ENCODE data around the gene WDR90. TPM values are rescaled to one million over a fixed set of nuclear protein-coding genes. Genes with fewer than 3 reads are reported as not detected.

WDR90 gene
- total and polyA plus RNA-seq, 12 donors = 3.0 to 162 (median 26.9) TPM

- Histone ChIP-seq H3K27me3 (peaks cover 3% of the 10 kb centered on the region), H3K27ac (peak overlapping the region in 2 of 5 donors; percentile 56 to 62), H3K9me3 (replicated peaks in 1 of 3) (no peaks in the 10 kb centered on the region), H3K4me1 (replicated peaks in 1 of 2) (peaks cover 23 to 34% of the 10 kb centered on the region in 2 donors), H3K4me3 (peak overlapping the region in 2 of 4 donors; percentile 37 to 76), H3K36me3 (replicated peaks in 1 of 2) (no peaks in the 10 kb centered on the region)
- 15 to 30% (median 20%) methylated on average over 7 to 12 of the region's 12 CpGs for WGBS, 4 donors
- intact Hi-C loops (cut with DNase I) = loop anchor here in 1 of 2 donors (10.0 kb wide), 1 partner anchor 339 kb away; no protein-coding TSS in a partner anchor
- peak; percentile 78 to 92 (median 84) for DNase-seq
- TF ChIP-seq POLR2A (IDR thresholded peaks at IDR 0.05) (no peak), CTCF (IDR thresholded peaks at IDR 0.05) (no peak)
These were observed 67.0 kb downstream of the WDR90 start for GRCh38 chr16:716200-716568.

- DNase-seq = no peak
- intact Hi-C loops (cut with DNase I) = loop anchor here in 1 of 2 donors (10.0 kb wide), 1 partner anchor 338 kb away; no protein-coding TSS in a partner anchor
- H3K4me1 ChIP-seq (replicated peaks in 1 of 2) = peaks cover 28 to 38% of the 10 kb centered on the region in 2 donors
- H3K27me3 ChIP-seq = no peaks in the 10 kb centered on the region
- TF ChIP-seq POLR2A (IDR thresholded peaks at IDR 0.05) (no peak), CTCF (IDR thresholded peaks at IDR 0.05) (no peak)
- H3K4me3 ChIP-seq = no peak overlapping the region
- H3K9me3 ChIP-seq (replicated peaks in 1 of 3) = no peaks in the 10 kb centered on the region
- H3K36me3 ChIP-seq (replicated peaks in 1 of 2) = no peaks in the 10 kb centered on the region
- peak overlapping the region in 1 of 5 donors; percentile 56 for H3K27ac ChIP-seq
- WGBS, 4 donors = 76 to 93% (median 86%) methylated on average over 9 to 29 of the region's 29 CpGs
These were observed 67.7 kb downstream of the WDR90 start for GRCh38 chr16:716768-717325.

Other genes with a start within 250 kb of the WDR90 start
- gene DECR2, start 247.5 kb upstream of the WDR90 start, total RNA-seq = 10 to 100 TPM; 15.8 to 65.5 (median 36.1) TPM
- 100 to 1,000 TPM in 2 of 3 donors, 1 to 10 TPM in 1; 5.9 to 143 (median 105) TPM for gene DECR2, start 247.5 kb upstream of the WDR90 start, polyA plus RNA-seq
- 10 to 100 TPM; 15.6 to 53.0 (median 40.1) TPM for gene RAB11FIP3, start 223.7 kb upstream of the WDR90 start, total RNA-seq
- 10 to 100 TPM; 12.7 to 63.4 (median 44.2) TPM for gene RAB11FIP3, start 223.7 kb upstream of the WDR90 start, polyA plus RNA-seq
- gene CAPN15, start 121.7 kb upstream of the WDR90 start, total RNA-seq = 10 to 100 TPM; 12.4 to 45.8 (median 42.9) TPM
- 10 to 100 TPM in 2 of 3 donors, 1 to 10 TPM in 1; 2.3 to 91.8 (median 56.8) TPM for gene CAPN15, start 121.7 kb upstream of the WDR90 start, polyA plus RNA-seq
- gene PRR35, start 89.0 kb upstream of the WDR90 start, total RNA-seq = not detected
- not detected for gene PRR35, start 89.0 kb upstream of the WDR90 start, polyA plus RNA-seq
- 10 to 100 TPM in 5 of 9 donors, 1 to 10 TPM in 4; 1.6 to 22.3 (median 12.7) TPM for gene NHLRC4, start 82.4 kb upstream of the WDR90 start, total RNA-seq
- 1 to 10 TPM in 2 of 3 donors, under 1 TPM in 1; 0.57 to 7.2 (median 3.3) TPM for gene NHLRC4, start 82.4 kb upstream of the WDR90 start, polyA plus RNA-seq
- 100 to 1,000 TPM in 1 of 9 donors, 10 to 100 TPM in 8; 21.1 to 107 (median 78.5) TPM for gene PIGQ, start 79.4 kb upstream of the WDR90 start, total RNA-seq
- gene PIGQ, start 79.4 kb upstream of the WDR90 start, polyA plus RNA-seq = 100 to 1,000 TPM in 2 of 3 donors, 10 to 100 TPM in 1; 12.7 to 317 (median 111) TPM
- gene RAB40C, start 59.3 kb upstream of the WDR90 start, total RNA-seq = 10 to 100 TPM in 8 of 9 donors, 1 to 10 TPM in 1; 6.0 to 20.9 (median 15.8) TPM
- gene RAB40C, start 59.3 kb upstream of the WDR90 start, polyA plus RNA-seq = 10 to 100 TPM in 2 of 3 donors, 1 to 10 TPM in 1; 2.3 to 36.2 (median 19.1) TPM
- gene WFIKKN1, start 18.4 kb upstream of the WDR90 start, total RNA-seq = 1 to 10 TPM in 1 of 9 donors, under 1 TPM in 7, not detected in 1; 0.18 to 1.1 (median 0.36) TPM
- 1 to 10 TPM in 1 of 3 donors, under 1 TPM in 1, not detected in 1; 0.71 to 3.9 TPM for gene WFIKKN1, start 18.4 kb upstream of the WDR90 start, polyA plus RNA-seq
- 100 to 1,000 TPM in 5 of 9 donors, 10 to 100 TPM in 4; 71.8 to 351 (median 122) TPM for gene METTL26, start 13.1 kb upstream of the WDR90 start, total RNA-seq
- gene METTL26, start 13.1 kb upstream of the WDR90 start, polyA plus RNA-seq = 100 to 1,000 TPM in 2 of 3 donors, 10 to 100 TPM in 1; 40.4 to 403 (median 328) TPM
- gene MCRIP2, start 7.5 kb upstream of the WDR90 start, total RNA-seq = 100 to 1,000 TPM in 7 of 9 donors, 10 to 100 TPM in 2; 67.0 to 188 (median 149) TPM
- 100 to 1,000 TPM in 2 of 3 donors, 1 to 10 TPM in 1; 7.1 to 253 (median 241) TPM for gene MCRIP2, start 7.5 kb upstream of the WDR90 start, polyA plus RNA-seq
- gene RHOT2, start 18.8 kb downstream of the WDR90 start, total RNA-seq = 100 to 1,000 TPM in 2 of 9 donors, 10 to 100 TPM in 7; 34.7 to 177 (median 82.7) TPM
- gene RHOT2, start 18.8 kb downstream of the WDR90 start, polyA plus RNA-seq = 100 to 1,000 TPM in 2 of 3 donors, 10 to 100 TPM in 1; 37.9 to 462 (median 302) TPM
- 10 to 100 TPM in 1 of 9 donors, 1 to 10 TPM in 8; 1.1 to 11.5 (median 3.7) TPM for gene RHBDL1, start 26.3 kb downstream of the WDR90 start, total RNA-seq
- 10 to 100 TPM in 2 of 3 donors, under 1 TPM in 1; 0.13 to 21.1 (median 12.2) TPM for gene RHBDL1, start 26.3 kb downstream of the WDR90 start, polyA plus RNA-seq
- gene STUB1, start 31.0 kb downstream of the WDR90 start, total RNA-seq = 100 to 1,000 TPM; 160 to 339 (median 210) TPM
- 100 to 1,000 TPM; 121 to 199 (median 177) TPM for gene STUB1, start 31.0 kb downstream of the WDR90 start, polyA plus RNA-seq
- 100 to 1,000 TPM in 3 of 9 donors, 10 to 100 TPM in 6; 50.9 to 137 (median 97.7) TPM for gene JMJD8, start 35.0 kb downstream of the WDR90 start, total RNA-seq
- 10 to 100 TPM; 50.8 to 97.7 (median 72.6) TPM for gene JMJD8, start 35.0 kb downstream of the WDR90 start, polyA plus RNA-seq
- 10 to 100 TPM in 8 of 9 donors, 1 to 10 TPM in 1; 2.7 to 24.5 (median 18.0) TPM for gene WDR24, start 41.0 kb downstream of the WDR90 start, total RNA-seq
- gene WDR24, start 41.0 kb downstream of the WDR90 start, polyA plus RNA-seq = 10 to 100 TPM in 2 of 3 donors, 1 to 10 TPM in 1; 2.2 to 15.0 (median 10.9) TPM
- gene FBXL16, start 56.4 kb downstream of the WDR90 start, total RNA-seq = 10 to 100 TPM in 2 of 9 donors, 1 to 10 TPM in 4, under 1 TPM in 2, not detected in 1; 0.17 to 14.7 (median 2.1) TPM
- gene FBXL16, start 56.4 kb downstream of the WDR90 start, polyA plus RNA-seq = 10 to 100 TPM in 1 of 3 donors, 1 to 10 TPM in 2; 6.3 to 18.3 (median 7.0) TPM
- 100 to 1,000 TPM in 1 of 9 donors, 10 to 100 TPM in 7, 1 to 10 TPM in 1; 9.6 to 189 (median 58.6) TPM for gene METRN, start 65.8 kb downstream of the WDR90 start, total RNA-seq
- 100 to 1,000 TPM in 2 of 3 donors, 1 to 10 TPM in 1; 1.3 to 128 (median 115) TPM for gene METRN, start 65.8 kb downstream of the WDR90 start, polyA plus RNA-seq
- 100 to 1,000 TPM in 1 of 9 donors, 10 to 100 TPM in 8; 36.8 to 127 (median 61.4) TPM for gene ANTKMT, start 71.8 kb downstream of the WDR90 start, total RNA-seq
- 100 to 1,000 TPM in 2 of 3 donors, under 1 TPM in 1; 0.48 to 124 (median 104) TPM for gene ANTKMT, start 71.8 kb downstream of the WDR90 start, polyA plus RNA-seq
- gene CCDC78, start 77.1 kb downstream of the WDR90 start, total RNA-seq = 1 to 10 TPM in 2 of 9 donors, under 1 TPM in 5, not detected in 2; 0.17 to 1.9 (median 0.84) TPM
- 10 to 100 TPM in 1 of 3 donors, 1 to 10 TPM in 1, under 1 TPM in 1; 0.64 to 49.9 (median 7.7) TPM for gene CCDC78, start 77.1 kb downstream of the WDR90 start, polyA plus RNA-seq
- gene HAGHL, start 77.7 kb downstream of the WDR90 start, total RNA-seq = 10 to 100 TPM in 1 of 9 donors, 1 to 10 TPM in 7, not detected in 1; 1.1 to 10.6 (median 5.3) TPM
- gene HAGHL, start 77.7 kb downstream of the WDR90 start, polyA plus RNA-seq = 10 to 100 TPM in 2 of 3 donors, under 1 TPM in 1; 0.35 to 63.5 (median 11.0) TPM
- 10 to 100 TPM; 17.8 to 42.1 (median 26.8) TPM for gene CIAO3, start 91.6 kb downstream of the WDR90 start, total RNA-seq
- 10 to 100 TPM in 2 of 3 donors, 1 to 10 TPM in 1; 8.9 to 99.4 (median 38.2) TPM for gene CIAO3, start 91.6 kb downstream of the WDR90 start, polyA plus RNA-seq
- under 1 TPM in 3 of 9 donors, not detected in 6; 0.17 to 0.46 (median 0.43) TPM for gene MSLN, start 111.4 kb downstream of the WDR90 start, total RNA-seq
- under 1 TPM in 1 of 3 donors, not detected in 2; 0.13 TPM for gene MSLN, start 111.4 kb downstream of the WDR90 start, polyA plus RNA-seq
- 10 to 100 TPM; 12.4 to 30.0 (median 18.6) TPM for gene RPUSD1, start 139.0 kb downstream of the WDR90 start, total RNA-seq
- gene RPUSD1, start 139.0 kb downstream of the WDR90 start, polyA plus RNA-seq = 10 to 100 TPM in 2 of 3 donors, 1 to 10 TPM in 1; 1.1 to 40.1 (median 23.3) TPM
- 10 to 100 TPM in 4 of 9 donors, 1 to 10 TPM in 5; 1.7 to 25.7 (median 10.0) TPM for gene CHTF18, start 139.3 kb downstream of the WDR90 start, total RNA-seq
- gene CHTF18, start 139.3 kb downstream of the WDR90 start, polyA plus RNA-seq = 10 to 100 TPM in 2 of 3 donors, under 1 TPM in 1; 0.29 to 69.8 (median 60.8) TPM
- not detected for gene GNG13, start 151.4 kb downstream of the WDR90 start, total RNA-seq
- not detected for gene GNG13, start 151.4 kb downstream of the WDR90 start, polyA plus RNA-seq

All from adrenal gland (tissue), 12 donors.